RWPE2 (cell line): Measurements from ENCODE around the gene GATAD2A.

ENCODE experiments used
- ATAC-seq: fragments of 200-7000 bp; cut with Tn5 transposase; 3 replicates; pipeline ENCODE4 v1.9.1; 2021; ENCODE audit warnings: low read depth
- DNase-seq: peaks from one replicate; pipeline ENCODE4 v3.0.0-alpha.2; 2020; ENCODE audit warnings: low spot score
- H3K27ac ChIP-seq: fragments of 450-650 bp; 2 replicates; pipeline ENCODE4 v1.5.1; 2017; ENCODE audit warnings: mild to moderate bottlenecking; ENCODE audit not compliant: poor library complexity, severe bottlenecking
- H3K27me3 ChIP-seq: fragments of 250-450 bp; sonication (Bioruptor Pico); 2 replicates; pipeline ENCODE4 v1.5.1; 2021; ENCODE audit warnings: mild to moderate bottlenecking, moderate library complexity; ENCODE audit not compliant: insufficient read depth, poor library complexity, severe bottlenecking
- H3K36me3 ChIP-seq: fragments of 250-450 bp; sonication (Bioruptor Pico); 2 replicates; pipeline ENCODE4 v1.5.1; 2020; ENCODE audit warnings: low read depth, mild to moderate bottlenecking, moderate library complexity
- H3K4me1 ChIP-seq: fragments of 250-450 bp; sonication (Bioruptor Pico); 2 replicates; pipeline ENCODE4 v1.5.1; 2021; ENCODE audit warnings: mild to moderate bottlenecking, moderate library complexity; ENCODE audit not compliant: insufficient read depth, poor library complexity, severe bottlenecking
- H3K4me3 ChIP-seq: fragments of 250-450 bp; sonication (Bioruptor Pico); 2 replicates; pipeline ENCODE4 v1.5.1; 2021; ENCODE audit warnings: mild to moderate bottlenecking, moderate library complexity; ENCODE audit not compliant: severe bottlenecking
- H3K9me3 ChIP-seq: fragments of 250-450 bp; sonication (Bioruptor Pico); 2 replicates; pipeline ENCODE4 v1.5.1; 2021; ENCODE audit warnings: mild to moderate bottlenecking, moderate library complexity; ENCODE audit not compliant: severe bottlenecking
- CTCF ChIP-seq: fragments of 450-650 bp; IDR thresholded peaks from one replicate; pipeline ENCODE4 v1.5.1; 2017; ENCODE audit warnings: mild to moderate bottlenecking, moderate library complexity; ENCODE audit not compliant: poor library complexity, severe bottlenecking

Gene GATAD2A

GRCh38 chr19:19404879-19405860 is at the start of gene GATAD2A:
GATAD2A (plus strand) TSS chr19:19405675; CDS start chr19:19465346, 59,671 bp downstream.
- Histone ChIP-seq H3K4me3 (peak within 1 kb of the TSS; percentile 77), H3K9me3 (no peaks in the 10 kb centered on the region), H3K27ac (peak within 1 kb of the TSS; percentile 89), H3K4me1 (peaks cover 43% of the 10 kb centered on the region), H3K36me3 (no peaks in the 10 kb centered on the region), H3K27me3 (no peaks in the 10 kb centered on the region)
- DNase-seq, result peak; percentile 91
- peak; percentile 84 for ATAC-seq
- TF ChIP-seq CTCF, result peak; percentile 60

- Histone ChIP-seq H3K27ac (no peak overlapping the region), H3K4me3 (no peak overlapping the region), H3K9me3 (no peaks in the 10 kb centered on the region), H3K27me3 (no peaks in the 10 kb centered on the region), H3K4me1 (no peaks in the 10 kb centered on the region), H3K36me3 (peaks cover 20% of the 10 kb centered on the region)
- no peak for TF ChIP-seq CTCF
- ATAC-seq (no peak), DNase-seq (no peak)
Observed at GRCh38 chr19:19356500-19356899, 49.0 kb upstream of the GATAD2A start.

GRCh38 chr19:19356901-19357566 is 48.4 kb upstream of the GATAD2A start:
- no peak overlapping the region for H3K4me3 ChIP-seq
- H3K9me3 ChIP-seq, result no peaks in the 10 kb centered on the region
- H3K4me1 ChIP-seq, result no peaks in the 10 kb centered on the region
- no peak for TF ChIP-seq CTCF
- DNase-seq (no peak), ATAC-seq (no peak)
- no peaks in the 10 kb centered on the region for H3K27me3 ChIP-seq
- no peak overlapping the region for H3K27ac ChIP-seq
- H3K36me3 ChIP-seq, result peaks cover 19% of the 10 kb centered on the region

GRCh38 chr19:19361075-19361594 is 44.3 kb upstream of the GATAD2A start:
- TF ChIP-seq CTCF, result peak; percentile 86
- Histone ChIP-seq H3K9me3 (no peaks in the 10 kb centered on the region), H3K27me3 (no peaks in the 10 kb centered on the region), H3K36me3 (peaks cover under 1% of the 10 kb centered on the region; the same call in 1 of the 2 replicates), H3K4me3 (no peak overlapping the region), H3K27ac (no peak overlapping the region), H3K4me1 (peaks cover 10% of the 10 kb centered on the region)
- ATAC-seq, result peak; percentile 77
- no peak for DNase-seq
